Measurements from ENCODE around the gene EIF4B. TPM values are rescaled to one million over a fixed set of nuclear protein-coding genes. Genes with fewer than 3 reads are reported as not detected.

The EIF4B gene
- total and polyA plus RNA-seq, 9 of the 15 experiments (the other 6 are each of a cell fraction or from before 2014, with no cell fraction given) = 138 to 669 (median 552) TPM

DNA sequence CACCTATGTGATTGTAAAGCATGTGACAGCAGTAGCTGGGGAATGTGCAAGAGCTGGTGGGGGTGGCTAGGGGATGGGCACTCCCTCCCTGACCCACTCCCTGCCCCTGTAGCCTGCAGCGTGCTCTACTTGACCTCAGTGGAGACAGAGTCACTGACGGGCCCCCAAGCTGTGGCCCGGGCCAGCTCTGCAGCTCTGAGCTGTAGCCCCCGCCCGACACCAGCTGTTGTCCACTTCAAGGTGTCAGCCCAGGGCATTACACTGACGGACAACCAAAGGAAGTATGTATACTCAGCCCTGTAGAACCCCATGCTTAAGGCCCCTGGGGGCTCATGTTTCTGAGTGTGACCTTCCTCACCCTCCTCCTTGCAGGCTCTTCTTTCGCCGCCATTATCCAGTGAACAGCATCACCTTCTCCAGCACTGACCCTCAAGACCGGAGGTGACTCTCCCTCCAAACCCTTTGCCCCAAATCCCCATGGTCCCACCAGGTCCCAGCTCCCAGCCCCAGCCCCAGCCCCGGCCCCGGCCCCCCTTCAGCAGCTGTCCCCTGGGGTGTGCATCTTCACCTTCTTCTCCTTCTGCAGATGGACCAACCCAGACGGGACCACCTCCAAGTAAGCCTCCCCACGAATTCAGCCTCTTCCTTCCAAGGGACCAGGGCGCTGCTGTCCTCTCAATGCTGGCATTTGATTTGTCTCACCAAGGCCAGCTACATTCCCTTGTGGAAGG is 56.9 kb downstream of the EIF4B start:
- WGBS (ENCODE audit: insufficient coverage, low coverage, missing lambda C conversion rate) = 48% methylated on average over 11 of the region's 14 CpGs
- Histone ChIP-seq H3K79me2 (ENCODE audit: control insufficient read depth, insufficient read depth, low read length) (no peaks in the 10 kb centered on the region), H3K27me3 (ENCODE audit: control insufficient read depth in 2 of 2, insufficient read depth in 2 of 2, low read length in 2 of 2) (no peaks in the 10 kb centered on the region; a peak in 1 of 5 replicates), H3K4me1 (replicated peaks in 1 of 2; ENCODE audit: control insufficient read depth in 2 of 2, insufficient read depth in 2 of 2, low read length in 2 of 2) (peaks cover 8 to 42% of the 10 kb centered on the region in 2 experiments; a peak in 4 of 5 replicates), H3K9me1 (ENCODE audit: control insufficient read depth, insufficient read depth, low read length) (no peaks in the 10 kb centered on the region), H3K9me3 (replicated peaks; ENCODE audit: control insufficient read depth, insufficient read depth, low read depth, low read length) (no peaks in the 10 kb centered on the region), H2AFZ (ENCODE audit: low read depth, low read length) (no peak overlapping the region), H3K36me3 (ENCODE audit: control insufficient read depth, insufficient read depth, low read length) (peaks cover 8% of the 10 kb centered on the region; the same call in 2 of the 3 replicates), H3K4me3 (no peak overlapping the region), H3K9ac (ENCODE audit: insufficient read depth in 1 of 2, low read depth in 2 of 2, low read length in 2 of 2) (peak overlapping the region in 1 of 2 experiments; percentile 2; a peak in 1 of 4 replicates), H4K20me1 (replicated peaks; ENCODE audit: control insufficient read depth, insufficient read depth, low read length) (no peaks in the 10 kb centered on the region), H3K4me2 (ENCODE audit: insufficient read depth, low read length) (no peak overlapping the region), H3K27ac (ENCODE audit: extremely low read depth, low read depth, low read length) (no peak overlapping the region)
- POLR2A ChIA-PET = interaction anchor here (0.6 to 1.4 kb wide), 5 partner anchors 8 to 18 kb away, joined by 3 to 6 read pairs (median 3); partner anchors contain the start of gene SPRYD3
- TF ChIP-seq FIP1L1 (IDR thresholded peaks at IDR 0.05; ENCODE audit: low read depth, low read length, poor library complexity, severe bottlenecking) = no peak
- TF ChIP-seq, protein P1, sequence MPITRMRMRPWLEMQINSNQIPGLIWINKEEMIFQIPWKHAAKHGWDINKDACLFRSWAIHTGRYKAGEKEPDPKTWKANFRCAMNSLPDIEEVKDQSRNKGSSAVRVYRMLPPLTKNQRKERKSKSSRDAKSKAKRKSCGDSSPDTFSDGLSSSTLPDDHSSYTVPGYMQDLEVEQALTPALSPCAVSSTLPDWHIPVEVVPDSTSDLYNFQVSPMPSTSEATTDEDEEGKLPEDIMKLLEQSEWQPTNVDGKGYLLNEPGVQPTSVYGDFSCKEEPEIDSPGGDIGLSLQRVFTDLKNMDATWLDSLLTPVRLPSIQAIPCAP (CRISPR knock-in tag; IDR thresholded peaks at IDR 0.05; ENCODE audit: borderline replicate concordance) = no peak
- DNase-seq (ENCODE audit: extremely low read depth in 1 of 4, low spot score in 3 of 4) (no peak), ATAC-seq (no peak), FAIRE-seq (no peak)
- BruUV-seq (replicated peaks) = no TSS peak
- CTCF ChIA-PET (ENCODE audit: low intra/inter-chr PET ratio) = interaction anchor here (0.6 kb wide), 1 partner anchor 261 kb away, joined by 3 read pairs; no protein-coding TSS in a partner anchor
- intact Hi-C loops (cut with micrococcal nuclease) = loop anchor here (10.0 kb wide), 1 partner anchor 442 kb away; the partner anchor contains the start of genes NPFF and TARBP2
- in situ Hi-C loops (cut with MboI) = loop anchor here (10.0 kb wide), 1 partner anchor 142 kb away; the partner anchor contains the start of gene ITGB7
